ENCODE data around the gene FUOM. TPM values are rescaled to one million over a fixed set of nuclear protein-coding genes. Genes with fewer than 3 reads are reported as not detected.

The FUOM gene
- total RNA-seq, 1 donor from 2014 or later: 47.0 TPM

DNA sequence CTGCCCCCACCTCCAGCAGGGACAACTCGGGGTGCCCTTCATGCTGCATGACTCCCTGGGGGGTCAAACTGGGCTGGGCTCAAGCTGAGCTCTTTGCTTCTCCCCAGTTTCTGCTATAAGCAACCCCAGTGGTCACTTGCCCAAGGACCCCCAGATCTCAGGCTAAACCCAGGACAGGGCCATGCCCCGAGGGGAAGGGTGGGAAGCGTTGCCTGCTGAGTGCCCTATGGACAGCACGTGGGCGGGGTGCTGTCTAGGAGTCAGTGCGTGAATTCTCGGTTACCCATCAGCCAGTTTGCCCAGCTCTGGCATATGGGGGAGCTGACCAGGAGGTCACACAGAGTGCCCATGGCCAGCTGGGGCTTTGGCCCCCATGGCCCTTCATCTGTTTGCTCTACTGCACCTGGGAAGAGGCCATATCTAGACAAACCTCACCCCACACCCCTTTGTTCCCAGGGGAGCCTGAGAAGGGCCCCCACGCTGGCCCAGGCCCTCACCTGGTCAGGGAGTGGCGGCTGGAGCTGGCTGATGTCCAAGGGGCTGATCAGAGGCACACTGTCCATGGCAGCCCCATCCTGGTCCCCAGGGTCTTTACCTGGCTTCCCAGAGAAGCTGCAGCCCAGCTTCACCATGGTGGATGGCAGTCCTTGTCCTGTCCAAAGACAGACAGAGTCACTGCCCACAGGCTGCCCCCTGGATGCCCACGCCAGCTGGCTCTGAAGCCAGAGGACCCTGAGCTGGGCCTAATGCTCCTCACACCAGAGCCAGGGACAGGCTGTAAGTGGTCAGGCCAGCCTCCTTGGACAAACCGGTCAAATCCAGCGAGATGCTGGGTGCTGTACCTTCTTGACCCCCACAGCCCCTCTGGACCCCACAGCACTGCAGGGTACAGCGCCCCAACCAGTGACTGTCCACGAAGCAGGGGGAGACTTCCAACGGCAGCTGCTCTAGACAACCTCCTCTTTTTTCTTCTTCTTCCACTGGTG, 29.2 kb downstream of the FUOM start:
- DNase-seq (ENCODE audit: low read depth): no peak
- Histone ChIP-seq H3K36me3 (ENCODE audit: control insufficient read depth, insufficient read depth, low read length) (no peaks in the 10 kb centered on the region), H3K4me3 (ENCODE audit: low read depth, low read length) (no peak overlapping the region), H3K27me3 (ENCODE audit: control insufficient read depth, insufficient read depth, low read length) (peaks cover 61% of the 10 kb centered on the region)
- TF ChIP-seq, protein P1, sequence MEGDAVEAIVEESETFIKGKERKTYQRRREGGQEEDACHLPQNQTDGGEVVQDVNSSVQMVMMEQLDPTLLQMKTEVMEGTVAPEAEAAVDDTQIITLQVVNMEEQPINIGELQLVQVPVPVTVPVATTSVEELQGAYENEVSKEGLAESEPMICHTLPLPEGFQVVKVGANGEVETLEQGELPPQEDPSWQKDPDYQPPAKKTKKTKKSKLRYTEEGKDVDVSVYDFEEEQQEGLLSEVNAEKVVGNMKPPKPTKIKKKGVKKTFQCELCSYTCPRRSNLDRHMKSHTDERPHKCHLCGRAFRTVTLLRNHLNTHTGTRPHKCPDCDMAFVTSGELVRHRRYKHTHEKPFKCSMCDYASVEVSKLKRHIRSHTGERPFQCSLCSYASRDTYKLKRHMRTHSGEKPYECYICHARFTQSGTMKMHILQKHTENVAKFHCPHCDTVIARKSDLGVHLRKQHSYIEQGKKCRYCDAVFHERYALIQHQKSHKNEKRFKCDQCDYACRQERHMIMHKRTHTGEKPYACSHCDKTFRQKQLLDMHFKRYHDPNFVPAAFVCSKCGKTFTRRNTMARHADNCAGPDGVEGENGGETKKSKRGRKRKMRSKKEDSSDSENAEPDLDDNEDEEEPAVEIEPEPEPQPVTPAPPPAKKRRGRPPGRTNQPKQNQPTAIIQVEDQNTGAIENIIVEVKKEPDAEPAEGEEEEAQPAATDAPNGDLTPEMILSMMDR (IDR thresholded peaks at IDR 0.05; ENCODE audit: insufficient read depth, low read length, poor library complexity, severe bottlenecking): no peak

DNA sequence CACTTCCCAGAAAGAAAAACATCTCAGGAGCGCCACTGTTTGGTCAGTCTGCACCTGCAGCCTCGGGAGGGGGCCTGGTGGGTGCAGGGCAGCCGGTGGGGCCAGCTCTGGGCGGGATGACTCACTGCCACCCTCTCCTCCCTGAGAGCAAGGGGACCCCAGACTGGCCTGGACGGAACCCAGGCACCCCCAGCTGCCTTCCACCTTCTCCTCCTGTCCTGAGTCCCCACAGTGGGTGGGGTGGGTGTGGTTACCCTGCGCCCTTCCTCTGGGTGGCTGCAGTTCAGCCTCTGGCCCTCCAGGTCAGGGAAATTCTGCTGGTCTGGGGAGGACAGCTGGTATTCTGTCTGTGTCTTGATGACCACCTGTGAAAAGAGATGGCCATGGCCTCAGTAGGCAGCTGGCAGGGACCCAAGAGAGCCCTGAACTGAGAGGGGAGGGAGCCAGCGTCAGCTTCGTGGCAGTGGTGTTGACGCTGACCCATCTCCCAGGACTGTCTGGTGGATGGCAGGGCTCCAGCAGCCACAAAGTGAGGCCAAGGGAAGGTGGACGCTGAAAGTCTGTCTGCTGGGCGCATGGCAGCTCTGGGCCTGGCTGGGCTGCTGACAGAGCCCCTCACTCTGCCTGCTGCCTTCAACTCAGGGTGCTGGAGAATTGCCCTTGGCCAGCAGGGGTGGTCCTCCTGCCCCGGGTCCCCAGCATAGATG, 30.0 kb downstream of the FUOM start:
- TF ChIP-seq, protein P1 (IDR thresholded peaks at IDR 0.05; ENCODE audit: insufficient read depth, low read length, poor library complexity, severe bottlenecking): no peak
- H3K27me3 ChIP-seq (ENCODE audit: control insufficient read depth, insufficient read depth, low read length): peaks cover 55% of the 10 kb centered on the region
- no peak overlapping the region for H3K4me3 ChIP-seq (ENCODE audit: low read depth, low read length)
- no peaks in the 10 kb centered on the region for H3K36me3 ChIP-seq (ENCODE audit: control insufficient read depth, insufficient read depth, low read length)
- DNase-seq (ENCODE audit: low read depth): no peak

DNA sequence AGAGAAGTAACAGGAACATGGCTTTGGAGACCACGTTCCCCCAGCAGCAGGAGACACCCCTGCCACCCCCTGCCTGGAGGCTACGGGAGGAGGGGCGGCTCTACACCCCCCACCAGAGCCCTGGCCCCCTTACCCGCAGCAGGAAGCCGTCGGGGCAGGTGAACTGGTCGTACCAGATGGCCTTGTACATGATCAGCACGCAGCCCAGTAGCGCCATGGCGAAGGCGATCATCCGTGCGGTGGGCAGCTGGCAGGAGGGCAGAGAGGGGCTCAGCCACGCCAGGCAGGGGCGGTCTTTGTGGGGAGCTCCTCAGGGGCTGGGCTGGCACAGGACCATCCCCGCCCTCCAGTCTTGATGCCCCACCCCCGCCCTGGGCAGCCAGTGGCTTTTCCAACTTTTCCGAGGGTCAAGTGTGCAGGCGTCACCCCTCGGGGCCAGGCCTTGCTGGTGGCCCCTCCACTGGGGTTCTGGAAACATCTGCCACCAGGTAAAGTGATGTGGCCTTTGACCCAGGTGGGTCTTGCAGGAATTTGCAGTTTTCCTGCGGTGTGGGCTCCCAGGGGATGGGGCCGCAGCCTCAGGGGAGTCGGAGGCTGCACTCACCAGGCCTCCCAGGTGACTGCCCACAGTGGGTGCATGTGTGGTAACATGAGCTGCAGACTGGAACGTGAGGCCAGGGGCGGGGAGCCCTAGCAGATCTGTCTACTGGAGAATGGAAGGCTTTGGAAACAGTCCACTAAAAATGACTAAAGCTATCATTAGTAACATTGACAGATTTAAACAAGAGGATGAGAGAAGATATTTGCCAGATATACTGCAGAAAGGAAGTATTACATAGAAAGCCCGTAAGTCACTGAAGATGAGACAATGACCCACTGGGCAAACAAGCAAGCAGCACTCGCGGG, 30.8 kb downstream of the FUOM start:
- no peak for DNase-seq (ENCODE audit: low read depth)

DNA sequence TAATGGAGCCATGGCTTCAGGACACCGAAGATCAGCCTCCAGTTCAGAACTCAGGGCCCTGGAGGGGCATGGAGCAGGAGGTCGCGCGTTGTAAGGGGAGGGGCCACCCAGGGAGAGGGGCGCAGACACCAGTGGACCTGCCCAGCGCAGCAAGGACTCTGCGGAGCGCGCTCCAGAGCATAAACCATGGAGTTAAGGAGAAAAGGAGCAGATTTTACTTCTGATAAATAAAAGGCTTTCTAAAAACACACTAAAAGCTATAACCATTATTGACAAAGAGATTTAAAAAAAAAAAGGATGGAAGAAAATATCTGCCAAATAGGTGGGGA, 31.6 kb downstream of the FUOM start:
- Histone ChIP-seq H3K4me3 (ENCODE audit: low read depth, low read length) (peak overlapping the region; percentile 44), H3K36me3 (ENCODE audit: control insufficient read depth, insufficient read depth, low read length) (no peaks in the 10 kb centered on the region), H3K27me3 (ENCODE audit: control insufficient read depth, insufficient read depth, low read length) (peaks cover 45% of the 10 kb centered on the region)
- TF ChIP-seq, protein P1 (IDR thresholded peaks at IDR 0.05; ENCODE audit: insufficient read depth, low read length, poor library complexity, severe bottlenecking): no peak
- no peak for DNase-seq (ENCODE audit: low read depth)

More for the DNA sequence above, 30.8 kb downstream of the FUOM start:
- H3K36me3 ChIP-seq (ENCODE audit: control insufficient read depth, insufficient read depth, low read length): no peaks in the 10 kb centered on the region
- H3K27me3 ChIP-seq (ENCODE audit: control insufficient read depth, insufficient read depth, low read length): peaks cover 49% of the 10 kb centered on the region
- no peak overlapping the region for H3K4me3 ChIP-seq (ENCODE audit: low read depth, low read length)
- TF ChIP-seq, protein P1 (IDR thresholded peaks at IDR 0.05; ENCODE audit: insufficient read depth, low read length, poor library complexity, severe bottlenecking): no peak

DNA sequence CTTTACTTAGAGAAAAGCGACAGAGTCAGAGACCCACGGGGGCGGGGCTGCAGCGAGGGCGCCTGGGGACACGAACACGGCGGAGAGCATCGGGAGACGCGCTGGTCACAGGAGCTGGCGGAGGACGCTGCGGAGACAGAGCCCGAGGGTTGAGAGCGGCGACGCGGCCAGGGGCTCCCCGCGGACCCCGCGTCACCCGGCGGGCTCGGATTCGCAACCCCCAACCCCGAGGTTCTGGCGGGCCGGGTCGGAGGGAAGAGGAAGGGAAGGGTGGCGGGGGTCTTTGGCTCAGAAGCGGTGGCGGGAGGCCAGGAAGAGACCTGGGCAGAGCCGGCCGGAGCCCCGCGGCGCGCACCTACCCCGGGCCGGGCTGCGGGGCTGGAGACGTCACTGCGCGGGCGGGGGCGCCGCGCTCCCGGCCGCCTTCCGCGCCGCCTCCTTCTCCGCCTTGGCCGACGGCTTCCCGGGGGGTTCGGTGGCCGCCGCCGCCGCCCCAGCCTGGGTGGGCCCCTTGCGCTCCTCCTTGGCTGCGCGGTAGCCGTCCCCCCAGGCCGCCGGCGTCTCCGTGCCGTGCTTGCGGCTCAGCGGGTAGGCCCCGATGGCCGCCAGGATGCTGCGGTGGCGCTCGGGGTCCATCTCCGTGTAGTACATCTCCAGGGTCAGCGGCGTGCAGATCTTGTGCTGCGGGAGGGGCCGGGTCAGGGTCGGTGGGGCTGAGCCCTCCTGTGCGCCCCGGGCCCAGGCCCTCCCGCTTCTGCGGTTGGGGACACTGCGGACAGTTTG, 32.2 kb downstream of the FUOM start:
- TF ChIP-seq, protein P1 (IDR thresholded peaks at IDR 0.05; ENCODE audit: insufficient read depth, low read length, poor library complexity, severe bottlenecking): no peak
- Histone ChIP-seq H3K4me3 (ENCODE audit: low read depth, low read length) (peak overlapping the region; percentile 44), H3K36me3 (ENCODE audit: control insufficient read depth, insufficient read depth, low read length) (no peaks in the 10 kb centered on the region), H3K27me3 (ENCODE audit: control insufficient read depth, insufficient read depth, low read length) (peaks cover 42% of the 10 kb centered on the region)
- no peak for DNase-seq (ENCODE audit: low read depth)
